ENCODE results near the gene SLC9A4.
A peak's percentile ranks its signal among the peaks of the same experiment; 100 is the strongest.

SLC9A4 gene

GRCh38 chr2:102575888-102576287, 102.9 kb downstream of the SLC9A4 start:
- no peak overlapping the region for H3K9ac ChIP-seq
- H3K4me2 ChIP-seq, result no peak overlapping the region
- no peak for TF ChIP-seq Cebpa-rat (IDR thresholded peaks at IDR 0.05)
- H3K36me3 ChIP-seq, result no peaks in the 10 kb centered on the region
- no peak overlapping the region for H3K27ac ChIP-seq
- H3K9me3 ChIP-seq, result peaks cover 23% of the 10 kb centered on the region
- H4K20me1 ChIP-seq, result no peaks in the 10 kb centered on the region
- H3K4me1 ChIP-seq, result no peaks in the 10 kb centered on the region
- no peak overlapping the region for H3K4me3 ChIP-seq
- no peaks in the 10 kb centered on the region for H3K27me3 ChIP-seq

GRCh38 chr2:102578376-102578775, 105.3 kb downstream of the SLC9A4 start:
- Histone ChIP-seq H3K4me1 (no peaks in the 10 kb centered on the region), H3K27ac (no peak overlapping the region), H3K4me2 (no peak overlapping the region), H3K36me3 (no peaks in the 10 kb centered on the region), H3K27me3 (no peaks in the 10 kb centered on the region), H3K4me3 (no peak overlapping the region), H4K20me1 (no peaks in the 10 kb centered on the region), H3K9ac (no peak overlapping the region), H3K9me3 (peaks cover 23% of the 10 kb centered on the region)
- TF ChIP-seq Cebpa-rat (IDR thresholded peaks at IDR 0.05), result no peak

GRCh38 chr2:102581911-102582310, 108.9 kb downstream of the SLC9A4 start:
- Histone ChIP-seq H3K36me3 (no peaks in the 10 kb centered on the region), H3K27me3 (no peaks in the 10 kb centered on the region), H3K4me3 (no peak overlapping the region), H3K9ac (no peak overlapping the region), H4K20me1 (no peaks in the 10 kb centered on the region), H3K4me1 (no peaks in the 10 kb centered on the region), H3K4me2 (0 out of 2 replicates have a peak overlapping the region, but pooled peaks have one; percentile 2), H3K9me3 (peaks cover 17% of the 10 kb centered on the region), H3K27ac (no peak overlapping the region)
- TF ChIP-seq Cebpa-rat (IDR thresholded peaks at IDR 0.05), result no peak

- Histone ChIP-seq H3K27me3 (no peaks in the 10 kb centered on the region), H3K27ac (no peak overlapping the region), H3K4me2 (no peak overlapping the region), H3K9ac (no peak overlapping the region), H4K20me1 (no peaks in the 10 kb centered on the region), H3K36me3 (no peaks in the 10 kb centered on the region), H3K4me1 (no peaks in the 10 kb centered on the region), H3K4me3 (no peak overlapping the region), H3K9me3 (peaks cover 17% of the 10 kb centered on the region)
- TF ChIP-seq Cebpa-rat (IDR thresholded peaks at IDR 0.05), result no peak
These were observed 109.8 kb downstream of the SLC9A4 start for GRCh38 chr2:102582845-102583244.

All from BLaER1 (cell line).